Raji (cell line): ENCODE data around the gene PSMD9.
A peak's percentile ranks its signal among the peaks of the same experiment; 100 is the strongest.

ENCODE experiments used
- POLR2A ChIP-seq: IDR thresholded peaks from 2 replicates; pipeline ENCODE4 v1.6.1; 2011; ENCODE audit warnings: low read depth, low read length, control low read depth; ENCODE audit not compliant: insufficient read depth

The PSMD9 gene

GRCh38 chr12:121888478-121889273, at the start of gene PSMD9:
Gene PSMD9, plus strand, starts transcription at chr12:121888790. Its CDS starts 67 bp downstream, at chr12:121888857.
- peak; percentile 96 for TF ChIP-seq POLR2A

- TF ChIP-seq POLR2A, result peak; percentile 73
These were observed 49.2 kb upstream of the PSMD9 start for GRCh38 chr12:121839106-121839992.

- TF ChIP-seq POLR2A, result no peak
These were observed 48.4 kb upstream of the PSMD9 start for GRCh38 chr12:121839993-121840761.

- TF ChIP-seq POLR2A, result no peak
These were observed 45.2 kb upstream of the PSMD9 start for GRCh38 chr12:121843236-121843982.

GRCh38 chr12:121845701-121846100, 42.9 kb upstream of the PSMD9 start:
- no peak for TF ChIP-seq POLR2A

- TF ChIP-seq POLR2A, result no peak
These were observed 39.4 kb upstream of the PSMD9 start for GRCh38 chr12:121849211-121849610.

- TF ChIP-seq POLR2A, result no peak
These were observed 38.9 kb upstream of the PSMD9 start for GRCh38 chr12:121849665-121850064.

- no peak for TF ChIP-seq POLR2A
These were observed 31.0 kb upstream of the PSMD9 start for GRCh38 chr12:121857322-121858246.

- no peak for TF ChIP-seq POLR2A
These were observed 30.3 kb upstream of the PSMD9 start for GRCh38 chr12:121858318-121858661.

- TF ChIP-seq POLR2A, result no peak
These were observed 29.7 kb upstream of the PSMD9 start, which contains the start of gene HPD for GRCh38 chr12:121858662-121859572. Gene HPD, minus strand, starts transcription at chr12:121858859. Its CDS starts 36 bp downstream, at chr12:121858823.

GRCh38 chr12:121860257-121860656, 28.3 kb upstream of the PSMD9 start:
- TF ChIP-seq POLR2A, result no peak

GRCh38 chr12:121861636-121862254, 26.8 kb upstream of the PSMD9 start:
- no peak for TF ChIP-seq POLR2A
